GM18502 (cell line): ENCODE results near the gene PDE4C.
"Not testable (repeated sequence)": the region's sequence is repeated elsewhere in the genome, so short reads cannot be mapped to it uniquely, and the experiment has no call there.

Experiments
- ATAC-seq: cut with Tn5 transposase; IDR thresholded peaks from one replicate; pipeline ENCODE4 v1.9.1; 2021; ENCODE audit warnings: mild to moderate bottlenecking; ENCODE audit not compliant: unreplicated experiment, poor library complexity

Gene PDE4C

GRCh38 chr19:18224525-18225354, 1.5 kb downstream of the PDE4C start:
- ATAC-seq = peak; percentile 90

GRCh38 chr19:18223860-18224524, 2.2 kb downstream of the PDE4C start:
- ATAC-seq = no peak

GRCh38 chr19:18221815-18222725, 4.2 kb downstream of the PDE4C start:
- ATAC-seq = no peak

- no peak for ATAC-seq
These were observed 5.5 kb downstream of the PDE4C start for GRCh38 chr19:18220632-18221275.

- ATAC-seq = no peak
These were observed 6.2 kb downstream of the PDE4C start for GRCh38 chr19:18219911-18220631.

- ATAC-seq = no peak
These were observed 7.6 kb downstream of the PDE4C start for GRCh38 chr19:18218600-18218999.

- ATAC-seq = no peak
These were observed 8.1 kb downstream of the PDE4C start for GRCh38 chr19:18218159-18218558.

- no peak for ATAC-seq
These were observed 9.4 kb downstream of the PDE4C start for GRCh38 chr19:18216789-18217188.

GRCh38 chr19:18214779-18215433, 11.3 kb downstream of the PDE4C start:
- no peak for ATAC-seq

- ATAC-seq = no peak
These were observed 14.6 kb downstream of the PDE4C start for GRCh38 chr19:18211683-18212082.

- ATAC-seq = not testable (repeated sequence)
These were observed 16.3 kb downstream of the PDE4C start for GRCh38 chr19:18209912-18210311.

- no peak for ATAC-seq
These were observed 17.9 kb downstream of the PDE4C start for GRCh38 chr19:18208098-18208951.

- ATAC-seq = no peak
These were observed 20.2 kb downstream of the PDE4C start for GRCh38 chr19:18206018-18206417.

GRCh38 chr19:18205200-18205892, 20.9 kb downstream of the PDE4C start:
- ATAC-seq = no peak

GRCh38 chr19:18204394-18205199, 21.6 kb downstream of the PDE4C start:
- ATAC-seq = peak; percentile 15

- peak; percentile 91 for ATAC-seq
These were observed 22.3 kb downstream of the PDE4C start, which contains the start of gene RAB3A for GRCh38 chr19:18203863-18204393. TSS of gene RAB3A (minus strand) at chr19:18204042. CDS start at chr19:18202740, 1,302 bp downstream.
